ENCODE data around the gene INPP5D. TPM values are rescaled to one million over a fixed set of nuclear protein-coding genes. Genes with fewer than 3 reads are reported as not detected.

Gene INPP5D
- total RNA-seq, 4 donors from 2014 or later: 22.8 to 55.3 (median 42.1) TPM

- no peak for DNase-seq (ENCODE audit: low spot score in 2 of 2)
- Histone ChIP-seq H3K9me3 (no peaks in the 10 kb centered on the region), H3K27ac (no peak overlapping the region), H3K27me3 (no peaks in the 10 kb centered on the region), H3K36me3 (no peaks in the 10 kb centered on the region), H3K4me1 (no peaks in the 10 kb centered on the region), H3K4me3 (no peak overlapping the region)
- no peak for TF ChIP-seq EP300 (IDR thresholded peaks at IDR 0.05)
- TF ChIP-seq POLR2A (IDR thresholded peaks at IDR 0.05): no peak
- TF ChIP-seq CTCF (IDR thresholded peaks at IDR 0.05): no peak
- WGBS, 2 donors: 65 to 71% methylated on average over 2 of the region's 2 CpGs
These were observed 161.4 kb downstream of the INPP5D start for GRCh38 chr2:233221378-233222063.

GRCh38 chr2:233223059-233223894 lies 163.1 kb downstream of the INPP5D start:
- Histone ChIP-seq H3K9me3 (no peaks in the 10 kb centered on the region), H3K27ac (no peak overlapping the region), H3K4me1 (no peaks in the 10 kb centered on the region), H3K36me3 (no peaks in the 10 kb centered on the region), H3K27me3 (no peaks in the 10 kb centered on the region), H3K4me3 (no peak overlapping the region)
- DNase-seq (ENCODE audit: low spot score in 2 of 2): no peak
- WGBS, 2 donors: 87 to 88% methylated on average over 14 of the region's 14 CpGs
- TF ChIP-seq POLR2A (IDR thresholded peaks at IDR 0.05) (no peak), CTCF (IDR thresholded peaks at IDR 0.05) (no peak), EP300 (IDR thresholded peaks at IDR 0.05) (no peak)

GRCh38 chr2:233225230-233226068 lies 165.3 kb downstream of the INPP5D start:
- H3K4me3 ChIP-seq: no peak overlapping the region
- TF ChIP-seq CTCF (IDR thresholded peaks at IDR 0.05) (no peak), EP300 (IDR thresholded peaks at IDR 0.05) (no peak), POLR2A (IDR thresholded peaks at IDR 0.05) (no peak)
- no peaks in the 10 kb centered on the region for H3K4me1 ChIP-seq
- H3K36me3 ChIP-seq: no peaks in the 10 kb centered on the region
- no peaks in the 10 kb centered on the region for H3K27me3 ChIP-seq
- 83 to 88% methylated on average over 5 of the region's 5 CpGs for WGBS, 2 donors
- no peaks in the 10 kb centered on the region for H3K9me3 ChIP-seq
- no peak overlapping the region for H3K27ac ChIP-seq
- DNase-seq (ENCODE audit: low spot score in 2 of 2): no peak

GRCh38 chr2:233226511-233227031 lies 166.4 kb downstream of the INPP5D start:
- no peak for DNase-seq (ENCODE audit: low spot score in 2 of 2)

More at GRCh38 chr2:233226511-233227031, 166.4 kb downstream of the INPP5D start:
- WGBS, 2 donors: 75 to 87% methylated on average over 2 of the region's 2 CpGs
- H3K4me1 ChIP-seq: no peaks in the 10 kb centered on the region
- H3K27me3 ChIP-seq: no peaks in the 10 kb centered on the region
- no peaks in the 10 kb centered on the region for H3K9me3 ChIP-seq
- H3K27ac ChIP-seq: no peak overlapping the region
- H3K36me3 ChIP-seq: no peaks in the 10 kb centered on the region
- no peak overlapping the region for H3K4me3 ChIP-seq
- TF ChIP-seq EP300 (IDR thresholded peaks at IDR 0.05) (no peak), CTCF (IDR thresholded peaks at IDR 0.05) (no peak), POLR2A (IDR thresholded peaks at IDR 0.05) (no peak)
